Activated naive CD4-positive, alpha-beta T cell (primary cell): ENCODE measurements around the gene MYO5A.

Experiments
- DNase-seq, 4 experiments: peaks; one replicate each; lab custom pipeline; 2025; lab: John Stamatoyannopoulos, UW

Gene MYO5A

GRCh38 chr15:52361975-52362494, 166.6 kb downstream of the MYO5A start:
- no peak for DNase-seq

DNA sequence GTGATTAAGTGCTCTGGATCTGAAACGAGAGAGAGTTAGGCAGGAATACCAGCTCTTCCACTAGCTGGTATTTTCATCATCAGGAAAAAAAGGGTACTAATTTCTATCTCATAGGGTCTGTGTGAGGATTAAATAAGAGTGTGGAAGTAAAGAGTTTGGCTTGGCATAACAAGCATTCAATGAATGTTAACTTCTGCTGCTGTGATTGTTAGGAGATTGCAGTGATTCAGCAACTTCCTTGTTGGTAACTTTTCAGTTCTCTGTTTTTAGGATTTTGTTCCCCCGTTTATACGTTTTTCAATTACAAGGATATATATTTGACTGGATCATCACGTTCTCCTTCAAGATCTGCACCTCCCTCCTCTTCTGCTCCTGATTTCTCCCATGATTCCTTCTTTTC, 167.2 kb downstream of the MYO5A start:
- DNase-seq = no peak

GRCh38 chr15:52360229-52361203, 168.2 kb downstream of the MYO5A start:
- DNase-seq = no peak

- DNase-seq = no peak
Observed at GRCh38 chr15:52359722-52360121, 169.0 kb downstream of the MYO5A start.

DNA sequence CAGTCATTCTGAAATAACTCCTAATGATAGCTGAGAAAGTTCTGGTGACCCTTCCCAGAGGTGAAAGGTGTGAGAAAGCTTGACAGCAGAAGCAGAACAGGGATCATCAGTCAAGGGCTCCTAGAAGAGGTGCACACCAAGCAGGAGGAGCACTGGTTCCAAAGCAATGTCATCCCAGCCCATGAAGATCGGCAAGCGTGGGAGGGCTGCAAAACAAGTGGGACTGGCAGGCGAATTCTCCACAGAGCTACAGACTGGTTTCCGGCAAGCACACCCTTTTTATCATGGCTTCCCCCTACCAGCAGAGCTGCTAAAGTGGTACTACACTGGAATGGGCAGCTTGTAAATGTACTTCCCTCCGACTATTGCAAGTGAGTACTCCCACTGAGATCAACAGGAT, 170.7 kb downstream of the MYO5A start:
- DNase-seq = no peak

DNA sequence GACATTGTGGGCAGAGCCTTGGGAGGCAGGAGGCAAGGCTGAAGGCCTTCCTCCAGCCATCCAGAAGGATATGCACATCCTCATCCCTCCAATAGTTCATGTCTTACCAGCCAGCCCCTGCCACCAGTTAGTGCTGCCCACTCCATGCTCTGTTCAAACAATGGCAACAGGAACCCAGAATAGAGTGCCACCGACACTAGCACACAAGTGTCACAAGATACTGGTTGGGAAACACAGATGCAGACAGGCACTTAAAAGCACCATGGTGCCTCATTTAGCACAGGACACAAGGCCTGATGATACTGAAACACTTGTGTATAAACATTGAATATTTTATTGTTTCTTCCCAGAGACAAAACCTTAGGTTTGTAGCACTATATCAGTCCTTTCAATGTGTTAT, 176.6 kb downstream of the MYO5A start:
- DNase-seq = no peak

GRCh38 chr15:52351206-52351908, 177.3 kb downstream of the MYO5A start:
- DNase-seq = no peak

GRCh38 chr15:52350423-52350822, 178.3 kb downstream of the MYO5A start:
- DNase-seq = no peak

- no peak for DNase-seq
Observed at GRCh38 chr15:52349052-52349700, 179.5 kb downstream of the MYO5A start.

- DNase-seq = no peak
Observed at GRCh38 chr15:52348056-52348745, 180.5 kb downstream of the MYO5A start.

DNA sequence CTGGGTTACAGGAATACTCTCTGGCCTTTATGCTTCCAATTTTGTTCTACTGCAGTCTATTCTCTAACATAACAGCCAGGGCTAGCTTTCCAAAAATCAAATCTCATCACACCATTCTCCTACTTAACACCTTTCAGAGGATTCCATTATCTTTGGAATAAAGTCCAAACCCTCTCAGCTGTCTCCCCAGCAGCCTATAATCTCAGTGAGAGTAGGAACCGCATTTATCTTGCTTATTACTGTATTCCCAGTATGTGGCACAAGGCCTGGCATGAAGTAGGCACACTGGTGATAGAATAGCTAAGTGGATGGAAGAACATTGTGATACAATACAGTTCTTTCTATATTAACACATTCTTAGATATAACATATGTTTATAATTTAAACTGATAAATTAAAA, 184.1 kb downstream of the MYO5A start:
- DNase-seq = no peak

DNA sequence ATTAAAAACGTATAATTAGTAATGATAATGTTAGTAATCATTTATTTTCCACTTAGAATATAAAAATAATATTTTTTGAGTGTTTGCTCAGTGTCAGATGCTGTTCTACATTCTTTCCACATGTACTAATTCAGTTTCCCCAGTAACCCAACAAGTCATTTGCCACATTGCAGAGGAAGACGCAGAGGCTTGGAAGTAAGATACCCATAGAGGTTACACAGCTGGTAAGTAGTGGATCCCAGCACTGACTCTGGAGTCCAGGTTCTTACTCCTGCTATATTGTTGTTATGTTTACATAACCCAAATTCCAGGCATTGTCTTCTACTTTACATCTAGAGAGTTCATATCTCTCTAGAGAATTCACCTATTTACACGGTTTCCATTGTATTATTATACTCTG, 184.8 kb downstream of the MYO5A start:
- no peak for DNase-seq

DNA sequence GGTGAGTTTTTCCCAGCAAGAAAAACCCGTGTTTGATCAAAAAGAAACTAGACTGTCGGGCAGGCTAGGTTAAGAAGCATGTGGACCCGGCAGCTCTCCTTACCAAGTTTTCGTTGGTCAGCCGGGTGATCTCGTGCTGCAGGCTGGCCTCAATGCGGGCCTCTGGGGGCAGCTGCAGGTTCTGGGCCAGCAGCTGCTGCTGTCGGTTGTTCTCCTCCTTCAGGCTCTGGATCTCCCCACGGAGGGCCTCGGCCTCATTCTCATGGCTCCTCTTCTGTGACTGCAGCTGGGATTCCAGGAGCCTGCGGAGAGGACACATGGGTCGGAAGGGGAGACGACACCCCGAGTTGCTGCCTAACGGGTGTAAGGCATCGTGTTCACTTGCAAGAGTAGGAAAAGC, 188.6 kb downstream of the MYO5A start:
- no peak for DNase-seq

GRCh38 chr15:52338891-52339290, 189.8 kb downstream of the MYO5A start:
- DNase-seq = no peak

- no peak for DNase-seq
Observed at GRCh38 chr15:52338058-52338457, 190.6 kb downstream of the MYO5A start.

GRCh38 chr15:52337198-52337853, 191.4 kb downstream of the MYO5A start:
- no peak for DNase-seq

GRCh38 chr15:52336529-52336928, 192.2 kb downstream of the MYO5A start:
- no peak for DNase-seq

- no peak for DNase-seq
Observed at GRCh38 chr15:52334491-52335160, 194.1 kb downstream of the MYO5A start.

DNA sequence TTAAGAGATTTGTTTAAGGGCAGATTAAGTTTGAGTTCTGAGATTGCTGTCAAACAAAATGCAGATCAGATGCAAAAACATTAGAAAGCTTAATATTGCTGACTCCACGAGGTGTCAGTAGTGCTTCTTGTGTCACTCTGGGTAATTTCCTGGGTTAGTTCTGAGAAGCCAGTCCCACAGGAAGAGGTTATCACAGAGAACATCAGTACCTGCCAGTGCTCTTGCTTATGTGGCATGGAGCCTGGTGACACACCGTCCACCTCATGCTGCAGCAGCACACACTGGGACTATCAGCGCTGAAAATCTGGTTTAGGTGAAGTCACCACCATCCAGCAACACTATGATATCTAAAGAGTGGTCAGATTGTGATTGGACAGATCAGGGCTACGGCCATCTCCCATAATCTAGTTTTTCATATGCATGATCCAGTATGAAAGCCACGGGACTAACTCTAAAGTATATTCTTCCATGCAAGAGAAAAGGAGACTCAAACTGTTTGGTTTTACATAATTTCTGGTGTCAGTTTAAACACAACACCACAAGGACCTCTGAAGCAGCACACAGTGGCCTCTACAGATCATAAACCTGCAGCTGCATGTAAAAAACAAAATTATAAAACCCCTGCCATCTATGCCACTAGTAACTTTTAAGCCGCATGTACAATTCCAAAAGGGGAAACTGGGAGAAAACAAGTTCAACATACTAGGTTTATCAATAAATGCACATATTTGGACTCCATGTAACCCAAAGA, 197.0 kb downstream of the MYO5A start:
- DNase-seq = no peak

- no peak for DNase-seq
Observed at GRCh38 chr15:52329987-52330386, 198.7 kb downstream of the MYO5A start.
